Mesodermal cell (in vitro differentiated cells): ENCODE data around the gene EWSR1.

Source experiments
- H3K27ac ChIP-seq: 2 replicates; pipeline ENCODE4 v1.7.0; 2013; ENCODE audit warnings: mild to moderate bottlenecking, low read depth, low read length, moderate library complexity; ENCODE audit not compliant: severe bottlenecking
- H3K36me3 ChIP-seq: 2 replicates; pipeline ENCODE4 v1.7.1; 2013; ENCODE audit warnings: mild to moderate bottlenecking, low read length, moderate library complexity; ENCODE audit not compliant: control insufficient read depth, insufficient read depth
- H3K4me1 ChIP-seq: one replicate; pipeline ENCODE4 v1.7.1; 2013; ENCODE audit warnings: mild to moderate bottlenecking, low read length; ENCODE audit not compliant: insufficient read depth, control insufficient read depth, poor library complexity, severe bottlenecking
- H3K4me3 ChIP-seq: 2 replicates; pipeline ENCODE4 v1.7.0; 2013; ENCODE audit warnings: low read length, control low read depth, mild to moderate bottlenecking; ENCODE audit not compliant: insufficient read depth, poor library complexity, severe bottlenecking; ENCODE audit errors: extremely low read depth
- H3K9me3 ChIP-seq: 2 replicates; pipeline ENCODE4 v1.7.1; 2013; ENCODE audit warnings: mild to moderate bottlenecking, low read length, moderate library complexity; ENCODE audit not compliant: control insufficient read depth
- WGBS, 2 experiments: methylation state at CpG; one replicate each; pipeline ENCODE4 v1.1.5; 2013; ENCODE audit warnings: missing lambda C conversion rate in 2 of 2; ENCODE audit not compliant: insufficient coverage in 2 of 2; 5-methylcytosine and 5-hydroxymethylcytosine counted together

Gene EWSR1

DNA sequence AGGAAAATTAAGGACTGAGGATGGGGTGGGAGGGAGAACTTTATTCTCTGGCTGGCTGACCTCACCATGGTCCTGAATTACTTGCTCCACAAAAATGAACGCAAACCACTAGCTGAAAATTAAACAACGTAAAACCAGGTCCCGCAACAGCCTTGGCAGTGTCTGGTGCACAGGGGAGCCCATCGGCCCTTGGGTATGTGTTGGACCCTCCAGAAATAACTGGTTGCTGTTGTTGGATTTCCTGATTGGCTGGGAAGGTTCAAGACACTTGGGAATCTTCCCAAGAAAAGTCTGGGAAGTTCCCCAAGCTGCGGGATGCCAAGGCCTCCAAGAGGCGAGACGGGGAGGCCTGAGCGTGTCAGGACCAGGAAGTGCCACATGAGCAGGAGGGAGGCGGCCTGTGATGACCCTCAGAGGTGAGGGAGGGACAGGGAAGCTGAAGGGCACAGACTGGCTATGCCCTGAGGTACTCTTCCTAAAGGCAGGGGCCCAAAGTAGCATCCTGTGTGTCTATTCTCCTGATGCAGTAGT is 57.8 kb downstream of the EWSR1 start:
- WGBS, 2 experiments, result 86 to 89% methylated on average over 6 to 7 of the region's 9 CpGs
- H3K9me3 ChIP-seq, result no peaks in the 10 kb centered on the region
- H3K27ac ChIP-seq, result no peak overlapping the region

DNA sequence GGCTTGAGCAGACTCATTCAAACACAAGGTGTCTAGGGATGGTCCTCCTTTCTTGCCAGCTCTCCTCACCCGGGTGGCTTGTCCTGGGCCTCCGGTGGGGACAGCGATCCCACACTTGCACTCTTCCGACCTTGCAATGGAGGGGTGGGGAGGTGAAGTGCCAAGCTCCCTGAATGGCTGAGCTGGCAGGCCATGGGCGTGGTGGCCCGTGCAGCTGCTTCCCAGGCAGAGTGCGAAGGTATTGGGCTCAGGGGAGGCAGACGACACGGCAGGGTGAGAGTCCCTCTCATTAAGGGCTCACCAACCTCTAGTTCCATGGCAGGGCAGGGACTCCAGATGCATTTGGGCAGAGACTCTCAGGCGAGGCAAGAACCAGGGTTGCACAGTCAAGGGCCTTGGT is 58.4 kb downstream of the EWSR1 start:
- Histone ChIP-seq H3K27ac (no peak overlapping the region), H3K9me3 (no peaks in the 10 kb centered on the region), H3K36me3 (peaks cover 46% of the 10 kb centered on the region), H3K4me1 (peaks cover 14% of the 10 kb centered on the region), H3K4me3 (no peak overlapping the region)
- WGBS, 2 experiments, result 90 to 98% methylated on average over 7 to 9 of the region's 10 CpGs

More for the DNA sequence above, 57.8 kb downstream of the EWSR1 start:
- H3K4me3 ChIP-seq, result no peak overlapping the region
- peaks cover 8% of the 10 kb centered on the region for H3K4me1 ChIP-seq
- H3K36me3 ChIP-seq, result peaks cover 43% of the 10 kb centered on the region

DNA sequence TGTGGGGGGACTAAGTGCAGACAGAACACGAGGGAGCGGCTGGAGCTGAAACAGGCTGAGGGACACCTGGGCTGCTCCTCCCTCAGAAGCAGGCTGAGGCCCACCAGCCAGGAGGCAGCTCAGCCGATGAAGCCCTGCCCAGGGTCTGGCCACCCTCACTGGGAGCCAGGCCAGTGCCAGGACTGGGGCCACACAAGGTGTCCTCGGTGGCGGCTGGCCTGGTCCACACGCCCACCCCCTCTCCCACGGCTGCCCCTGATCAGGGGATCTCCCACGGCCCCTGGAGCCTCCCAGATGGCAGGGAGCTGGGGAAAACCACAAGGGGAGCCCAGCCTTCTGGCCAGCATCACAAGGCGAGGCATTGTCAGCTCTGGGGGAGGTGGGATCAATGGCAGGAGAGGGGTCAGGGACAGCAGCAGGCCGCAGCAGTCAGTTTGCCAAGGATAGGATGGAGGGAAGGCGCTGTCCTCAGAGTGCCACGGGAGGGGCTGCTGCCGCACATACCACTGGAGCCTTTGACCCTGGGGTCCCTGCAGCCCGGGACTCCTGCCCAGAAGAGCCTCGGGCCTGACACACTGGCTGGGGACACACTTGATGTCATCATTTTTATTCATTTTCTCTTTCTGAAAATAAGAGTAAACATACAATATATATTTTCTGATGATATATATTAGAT is 59.2 kb downstream of the EWSR1 start:
- 91 to 97% methylated on average over 8 to 12 of the region's 15 CpGs for WGBS, 2 experiments
- peaks cover 19% of the 10 kb centered on the region for H3K4me1 ChIP-seq
- no peak overlapping the region for H3K4me3 ChIP-seq
- H3K36me3 ChIP-seq, result peaks cover 52% of the 10 kb centered on the region
- H3K9me3 ChIP-seq, result no peaks in the 10 kb centered on the region
- no peak overlapping the region for H3K27ac ChIP-seq

DNA sequence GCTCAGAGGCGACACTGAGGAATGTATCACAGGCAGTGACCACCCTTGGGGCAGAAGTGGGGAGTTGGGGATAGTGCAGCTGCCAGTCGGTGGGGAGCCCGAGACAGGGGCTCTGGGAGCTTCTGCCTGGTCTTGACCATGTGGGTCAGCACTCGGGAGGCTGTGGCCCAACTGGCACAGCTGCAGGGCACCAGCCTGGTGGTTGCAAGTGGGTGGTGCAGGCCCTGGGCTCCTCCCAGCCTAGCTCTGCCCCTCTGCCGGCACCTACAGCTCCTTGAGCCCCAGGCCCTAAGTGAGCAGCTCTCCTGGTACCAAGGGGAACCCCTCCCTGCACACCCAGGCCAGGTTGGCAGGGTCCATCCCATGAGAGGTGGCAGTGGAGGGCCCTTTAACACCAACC is 60.0 kb downstream of the EWSR1 start:
- WGBS, 2 experiments, result 87 to 100% methylated on average over 3 to 4 of the region's 5 CpGs
- Histone ChIP-seq H3K36me3 (peaks cover 60% of the 10 kb centered on the region), H3K4me3 (no peak overlapping the region), H3K4me1 (peaks cover 19% of the 10 kb centered on the region), H3K27ac (no peak overlapping the region), H3K9me3 (no peaks in the 10 kb centered on the region)

DNA sequence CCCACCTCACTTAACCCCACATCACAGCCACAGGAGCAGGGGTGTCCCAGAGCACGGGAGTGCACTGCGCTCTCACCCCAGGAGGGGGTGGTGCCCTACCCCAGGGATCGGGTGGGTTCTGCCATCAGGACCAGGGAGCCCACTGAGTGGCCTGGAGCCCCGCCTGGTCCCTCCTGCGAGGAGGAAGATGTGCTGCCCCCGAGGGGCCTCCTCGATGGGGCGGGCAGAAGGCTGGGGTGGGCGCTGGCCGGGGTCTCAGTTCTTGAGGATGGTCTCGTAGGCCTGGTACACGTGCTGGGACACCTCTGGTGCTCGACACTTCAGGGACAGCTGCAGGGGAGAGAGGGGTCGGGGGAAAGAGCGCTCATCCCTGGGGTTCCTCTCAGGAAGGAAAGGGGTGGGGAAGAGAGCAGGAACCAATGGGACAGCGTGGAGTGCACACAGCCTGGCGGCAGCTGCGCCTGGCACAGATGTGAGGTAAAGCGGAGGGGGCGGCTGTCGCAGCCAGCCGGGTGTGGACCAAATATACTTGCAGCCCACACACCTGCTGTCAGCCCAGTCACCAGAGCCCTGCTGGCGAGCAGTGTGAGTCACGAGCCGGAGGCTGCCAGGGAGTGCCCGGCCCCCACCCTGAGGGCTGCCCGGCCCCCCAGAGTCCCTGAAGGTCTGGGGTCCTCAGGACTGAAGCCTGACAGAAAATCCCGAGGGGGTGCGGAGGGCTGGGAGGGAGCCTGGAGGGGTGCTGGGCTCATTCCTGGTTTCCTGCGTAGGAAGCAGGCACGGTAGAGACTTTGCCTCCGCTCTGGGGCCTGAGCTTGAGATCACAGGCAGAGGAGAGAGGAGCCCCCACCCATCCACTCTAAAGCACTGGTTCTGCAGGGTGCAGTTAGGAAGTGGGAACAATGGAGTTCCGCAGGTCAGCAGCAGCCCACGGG is 60.8 kb downstream of the EWSR1 start:
- WGBS, 2 experiments, result 94 to 99% methylated on average over 25 to 31 of the region's 34 CpGs
- H3K36me3 ChIP-seq, result peaks cover 66% of the 10 kb centered on the region
- H3K9me3 ChIP-seq, result no peaks in the 10 kb centered on the region
- no peak overlapping the region for H3K4me3 ChIP-seq
- no peak overlapping the region for H3K27ac ChIP-seq
- peaks cover 19% of the 10 kb centered on the region for H3K4me1 ChIP-seq

DNA sequence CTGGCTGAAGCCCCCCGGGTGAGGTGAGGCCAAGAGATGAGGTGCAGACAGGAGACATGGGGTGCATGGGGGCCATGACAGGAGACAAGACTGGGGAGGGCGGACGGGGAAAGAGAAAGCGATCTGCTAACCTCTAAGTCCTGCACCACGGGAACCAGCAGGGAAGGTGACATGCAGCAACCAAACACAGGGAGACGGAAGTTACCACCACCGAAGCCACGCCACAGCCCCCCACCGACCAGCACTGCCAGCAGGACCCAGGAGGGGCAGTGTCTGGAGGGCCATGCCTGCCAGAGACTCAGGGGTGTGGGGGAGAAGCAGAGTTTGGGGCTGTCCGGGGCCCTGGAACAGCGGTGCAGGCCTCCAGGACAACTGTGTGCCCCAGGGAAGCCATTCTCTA is 61.5 kb downstream of the EWSR1 start:
- H3K4me3 ChIP-seq, result no peak overlapping the region
- WGBS, 2 experiments, result 91 to 95% methylated on average over 10 of the region's 11 CpGs
- peaks cover 19% of the 10 kb centered on the region for H3K4me1 ChIP-seq
- H3K36me3 ChIP-seq, result peaks cover 66% of the 10 kb centered on the region
- no peaks in the 10 kb centered on the region for H3K9me3 ChIP-seq
- no peak overlapping the region for H3K27ac ChIP-seq

DNA sequence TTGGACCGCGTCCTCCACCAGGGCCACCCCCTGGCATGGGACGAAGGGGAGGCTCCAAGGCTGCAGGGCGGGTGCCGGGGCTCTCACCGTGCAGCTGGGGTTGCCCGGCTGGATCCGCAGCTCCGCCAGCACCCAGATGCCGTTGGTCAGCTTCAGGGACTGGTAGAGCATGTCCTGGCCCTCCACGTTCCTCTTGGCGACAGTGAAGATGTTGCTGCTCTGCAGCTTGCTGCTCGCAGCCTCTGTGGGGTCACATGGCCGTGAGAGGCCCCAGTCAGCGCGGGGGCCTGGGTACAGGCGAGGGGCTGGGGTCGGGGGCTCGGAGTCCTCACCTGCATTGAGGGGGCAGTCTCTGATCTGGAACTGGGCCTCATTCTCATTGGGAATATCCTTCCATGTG is 62.2 kb downstream of the EWSR1 start:
- Histone ChIP-seq H3K36me3 (peaks cover 67% of the 10 kb centered on the region), H3K4me1 (peaks cover 19% of the 10 kb centered on the region), H3K9me3 (no peaks in the 10 kb centered on the region), H3K4me3 (no peak overlapping the region), H3K27ac (peak overlapping the region; percentile 45)
- 93 to 97% methylated on average over 19 of the region's 19 CpGs for WGBS, 2 experiments

DNA sequence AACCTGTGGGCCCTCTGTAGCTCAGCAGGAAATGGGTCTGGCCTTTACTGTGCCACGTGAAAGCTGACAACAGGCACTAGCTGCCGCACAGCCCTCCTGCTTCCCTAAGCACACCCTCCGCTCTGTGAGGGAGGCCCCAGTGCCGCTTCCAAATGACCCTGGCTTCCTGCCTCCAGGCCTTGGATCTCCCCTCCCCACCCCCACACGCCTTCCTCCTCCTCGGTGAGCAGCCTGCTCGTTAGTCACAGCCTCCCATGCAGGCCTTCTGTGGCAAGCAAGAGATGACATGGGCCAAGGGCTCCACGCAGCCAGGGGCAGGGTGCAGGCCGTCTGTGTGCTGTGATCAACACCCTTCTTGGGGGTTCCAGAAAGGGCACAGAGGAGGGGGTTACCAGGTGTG is 62.7 kb downstream of the EWSR1 start:
- peaks cover 71% of the 10 kb centered on the region for H3K36me3 ChIP-seq
- WGBS, 2 experiments, result 42 to 51% methylated on average over 5 to 9 of the region's 9 CpGs
- no peaks in the 10 kb centered on the region for H3K9me3 ChIP-seq
- H3K4me3 ChIP-seq, result no peak overlapping the region
- peaks cover 19% of the 10 kb centered on the region for H3K4me1 ChIP-seq
- peak overlapping the region; percentile 45 for H3K27ac ChIP-seq

DNA sequence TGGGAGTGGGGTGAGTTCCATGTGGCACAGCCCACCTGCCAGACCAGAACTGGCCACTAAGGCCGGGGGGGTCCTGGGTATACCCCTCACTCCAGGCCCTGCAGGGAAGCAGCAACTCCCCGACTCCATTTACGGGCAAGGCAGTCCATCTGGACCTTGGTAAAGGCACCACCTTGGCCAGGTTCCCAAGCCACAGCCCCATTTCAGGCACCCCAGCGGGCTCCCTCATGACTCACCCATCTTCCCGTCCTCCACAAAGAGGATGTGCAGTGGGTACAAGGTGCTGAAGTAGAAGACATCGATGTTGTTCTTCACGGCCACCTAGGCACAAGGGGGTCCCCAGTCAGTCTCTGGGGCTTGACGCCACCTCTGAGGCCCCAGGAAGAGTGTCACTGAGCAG is 63.1 kb downstream of the EWSR1 start:
- peak overlapping the region; percentile 45 for H3K27ac ChIP-seq
- no peak overlapping the region for H3K4me3 ChIP-seq
- H3K9me3 ChIP-seq, result no peaks in the 10 kb centered on the region
- WGBS, 2 experiments, result 95 to 99% methylated on average over 8 of the region's 8 CpGs
- H3K4me1 ChIP-seq, result peaks cover 19% of the 10 kb centered on the region
- peaks cover 72% of the 10 kb centered on the region for H3K36me3 ChIP-seq

DNA sequence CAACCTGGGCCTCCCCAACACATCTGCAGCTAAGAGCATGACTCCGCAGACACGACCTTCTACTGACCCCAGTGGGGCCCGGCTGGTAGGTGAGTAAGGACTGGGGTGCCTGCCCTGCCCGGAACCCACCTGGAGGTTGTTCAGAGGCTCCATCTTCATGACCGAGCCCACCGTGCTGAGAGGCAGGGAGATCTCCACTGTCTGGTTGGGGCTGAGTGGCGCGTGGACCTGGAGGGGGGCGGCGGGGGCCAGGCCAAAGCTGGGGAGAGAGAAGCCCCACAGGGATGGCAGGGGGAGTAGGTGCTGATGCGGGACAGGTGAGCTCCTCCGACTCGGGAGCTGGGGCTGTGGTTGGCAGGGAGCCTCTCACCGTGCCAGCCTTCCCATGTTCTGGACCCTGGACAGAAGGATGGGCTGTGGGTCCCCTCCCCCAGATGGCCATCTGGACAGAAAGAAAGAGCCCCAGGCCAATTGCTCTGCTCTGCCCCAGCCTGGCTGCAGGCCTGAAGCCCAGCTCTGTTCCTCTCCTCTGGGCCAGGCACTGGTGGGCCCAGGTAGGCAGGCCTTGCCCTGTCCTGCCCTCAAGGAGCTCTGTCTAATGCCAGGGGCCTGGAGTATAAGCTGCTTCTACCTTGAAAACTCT is 63.7 kb downstream of the EWSR1 start:
- WGBS, 2 experiments, result 90 to 94% methylated on average over 5 to 12 of the region's 14 CpGs
- Histone ChIP-seq H3K27ac (no peak overlapping the region), H3K4me3 (no peak overlapping the region), H3K4me1 (peaks cover 19% of the 10 kb centered on the region), H3K9me3 (no peaks in the 10 kb centered on the region), H3K36me3 (peaks cover 73% of the 10 kb centered on the region)
